ENCODE data around the gene PLD1. TPM values are rescaled to one million over a fixed set of nuclear protein-coding genes. Genes with fewer than 3 reads are reported as not detected.

PLD1 gene
- total and polyA plus RNA-seq, 10 of the 15 experiments (the other 5 are each of a cell fraction or from before 2014, with no cell fraction given): 2.9 to 108 (median 3.6) TPM

DNA sequence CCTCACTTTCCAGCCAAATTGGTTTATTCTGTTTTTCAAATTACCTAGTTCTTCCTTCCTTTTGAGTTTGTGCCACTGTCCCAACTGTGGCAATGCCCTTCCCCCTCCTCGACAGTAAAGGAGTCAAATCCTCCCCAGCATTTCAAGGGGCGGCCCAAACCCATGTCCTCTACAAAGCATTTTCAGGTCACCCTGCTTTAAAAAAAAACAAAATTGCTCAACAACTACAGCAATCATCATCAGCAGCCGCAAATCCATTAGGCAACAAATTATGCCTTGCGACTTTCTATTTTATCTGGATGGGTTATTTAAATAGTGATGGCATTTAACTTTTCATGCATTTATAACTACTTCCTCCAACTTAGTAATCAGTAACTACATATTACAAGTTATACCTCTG, 32.7 kb downstream of the PLD1 start (continued):
- TF ChIP-seq BCLAF1 (IDR thresholded peaks at IDR 0.05) (no peak), CREM (IDR thresholded peaks at IDR 0.05; ENCODE audit: low read depth) (no peak), LARP7 (IDR thresholded peaks at IDR 0.05) (no peak), ZBED1 (IDR thresholded peaks at IDR 0.05; ENCODE audit: borderline replicate concordance) (no peak), CBX3 (IDR thresholded peaks at IDR 0.05; ENCODE audit: borderline replicate concordance, low read depth) (no peak), BACH1 (IDR thresholded peaks at IDR 0.05; ENCODE audit: borderline replicate concordance) (no peak)
- TF ChIP-seq, protein P1, sequence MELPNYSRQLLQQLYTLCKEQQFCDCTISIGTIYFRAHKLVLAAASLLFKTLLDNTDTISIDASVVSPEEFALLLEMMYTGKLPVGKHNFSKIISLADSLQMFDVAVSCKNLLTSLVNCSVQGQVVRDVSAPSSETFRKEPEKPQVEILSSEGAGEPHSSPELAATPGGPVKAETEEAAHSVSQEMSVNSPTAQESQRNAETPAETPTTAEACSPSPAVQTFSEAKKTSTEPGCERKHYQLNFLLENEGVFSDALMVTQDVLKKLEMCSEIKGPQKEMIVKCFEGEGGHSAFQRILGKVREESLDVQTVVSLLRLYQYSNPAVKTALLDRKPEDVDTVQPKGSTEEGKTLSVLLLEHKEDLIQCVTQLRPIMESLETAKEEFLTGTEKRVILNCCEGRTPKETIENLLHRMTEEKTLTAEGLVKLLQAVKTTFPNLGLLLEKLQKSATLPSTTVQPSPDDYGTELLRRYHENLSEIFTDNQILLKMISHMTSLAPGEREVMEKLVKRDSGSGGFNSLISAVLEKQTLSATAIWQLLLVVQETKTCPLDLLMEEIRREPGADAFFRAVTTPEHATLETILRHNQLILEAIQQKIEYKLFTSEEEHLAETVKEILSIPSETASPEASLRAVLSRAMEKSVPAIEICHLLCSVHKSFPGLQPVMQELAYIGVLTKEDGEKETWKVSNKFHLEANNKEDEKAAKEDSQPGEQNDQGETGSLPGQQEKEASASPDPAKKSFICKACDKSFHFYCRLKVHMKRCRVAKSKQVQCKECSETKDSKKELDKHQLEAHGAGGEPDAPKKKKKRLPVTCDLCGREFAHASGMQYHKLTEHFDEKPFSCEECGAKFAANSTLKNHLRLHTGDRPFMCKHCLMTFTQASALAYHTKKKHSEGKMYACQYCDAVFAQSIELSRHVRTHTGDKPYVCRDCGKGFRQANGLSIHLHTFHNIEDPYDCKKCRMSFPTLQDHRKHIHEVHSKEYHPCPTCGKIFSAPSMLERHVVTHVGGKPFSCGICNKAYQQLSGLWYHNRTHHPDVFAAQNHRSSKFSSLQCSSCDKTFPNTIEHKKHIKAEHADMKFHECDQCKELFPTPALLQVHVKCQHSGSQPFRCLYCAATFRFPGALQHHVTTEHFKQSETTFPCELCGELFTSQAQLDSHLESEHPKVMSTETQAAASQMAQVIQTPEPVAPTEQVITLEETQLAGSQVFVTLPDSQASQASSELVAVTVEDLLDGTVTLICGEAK (IDR thresholded peaks at IDR 0.05; ENCODE audit: borderline replicate concordance): no peak
- TF ChIP-seq, protein P2, sequence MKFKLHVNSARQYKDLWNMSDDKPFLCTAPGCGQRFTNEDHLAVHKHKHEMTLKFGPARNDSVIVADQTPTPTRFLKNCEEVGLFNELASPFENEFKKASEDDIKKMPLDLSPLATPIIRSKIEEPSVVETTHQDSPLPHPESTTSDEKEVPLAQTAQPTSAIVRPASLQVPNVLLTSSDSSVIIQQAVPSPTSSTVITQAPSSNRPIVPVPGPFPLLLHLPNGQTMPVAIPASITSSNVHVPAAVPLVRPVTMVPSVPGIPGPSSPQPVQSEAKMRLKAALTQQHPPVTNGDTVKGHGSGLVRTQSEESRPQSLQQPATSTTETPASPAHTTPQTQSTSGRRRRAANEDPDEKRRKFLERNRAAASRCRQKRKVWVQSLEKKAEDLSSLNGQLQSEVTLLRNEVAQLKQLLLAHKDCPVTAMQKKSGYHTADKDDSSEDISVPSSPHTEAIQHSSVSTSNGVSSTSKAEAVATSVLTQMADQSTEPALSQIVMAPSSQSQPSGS (IDR thresholded peaks at IDR 0.05; ENCODE audit: low read length): no peak
- TF ChIP-seq, protein P3, sequence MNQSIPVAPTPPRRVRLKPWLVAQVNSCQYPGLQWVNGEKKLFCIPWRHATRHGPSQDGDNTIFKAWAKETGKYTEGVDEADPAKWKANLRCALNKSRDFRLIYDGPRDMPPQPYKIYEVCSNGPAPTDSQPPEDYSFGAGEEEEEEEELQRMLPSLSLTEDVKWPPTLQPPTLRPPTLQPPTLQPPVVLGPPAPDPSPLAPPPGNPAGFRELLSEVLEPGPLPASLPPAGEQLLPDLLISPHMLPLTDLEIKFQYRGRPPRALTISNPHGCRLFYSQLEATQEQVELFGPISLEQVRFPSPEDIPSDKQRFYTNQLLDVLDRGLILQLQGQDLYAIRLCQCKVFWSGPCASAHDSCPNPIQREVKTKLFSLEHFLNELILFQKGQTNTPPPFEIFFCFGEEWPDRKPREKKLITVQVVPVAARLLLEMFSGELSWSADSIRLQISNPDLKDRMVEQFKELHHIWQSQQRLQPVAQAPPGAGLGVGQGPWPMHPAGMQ (IDR thresholded peaks at IDR 0.05; ENCODE audit: borderline replicate concordance): no peak

Data from GM12878 (cell line).